Neural progenitor cell (in vitro differentiated cells): ENCODE measurements around the gene SARM1.

Experiments used
- CTCF ChIP-seq: fragments of 200-600 bp; sonication (generic); IDR thresholded peaks from 2 replicates; pipeline ENCODE4 v1.5.1; 2017; ENCODE audit warnings: antibody characterized with exemption, mild to moderate bottlenecking
- EZH2 ChIP-seq: fragments of 200-600 bp; sonication (generic); IDR thresholded peaks from 2 replicates; pipeline ENCODE4 v1.6.1; 2017; ENCODE audit warnings: antibody characterized with exemption, mild to moderate bottlenecking, moderate library complexity
- EZH2phosphoT487 ChIP-seq: fragments of 200-600 bp; sonication (generic); IDR thresholded peaks from 2 replicates; pipeline ENCODE4 v1.6.1; 2017; ENCODE audit warnings: antibody characterized with exemption

GRCh38 chr17:28333083-28333746 is 38.3 kb upstream of the SARM1 start:
- TF ChIP-seq EZH2 (no peak), CTCF (no peak), EZH2phosphoT487 (no peak)
